HG02981 (cell line): ENCODE measurements around the gene NABP1.

Source experiments
- ATAC-seq: cut with Tn5 transposase; IDR thresholded peaks from one replicate; pipeline ENCODE4 v1.9.1; 2021; ENCODE audit warnings: mild to moderate bottlenecking, moderate library complexity; ENCODE audit not compliant: unreplicated experiment

The NABP1 gene

GRCh38 chr2:191678437-191679100, 633 bp downstream of the NABP1 start:
- peak; percentile 11 for ATAC-seq

- ATAC-seq = peak; percentile 20
Measured at GRCh38 chr2:191679818-191680600, 2.1 kb downstream of the NABP1 start.

- ATAC-seq = no peak
Measured at GRCh38 chr2:191680639-191681038, 2.7 kb downstream of the NABP1 start.

- no peak for ATAC-seq
Measured at GRCh38 chr2:191682126-191682525, 4.2 kb downstream of the NABP1 start.

- ATAC-seq = no peak
Measured at GRCh38 chr2:191686066-191686465, 8.1 kb downstream of the NABP1 start.

GRCh38 chr2:191686729-191687128, 8.8 kb downstream of the NABP1 start:
- ATAC-seq = no peak

GRCh38 chr2:191687867-191688266, 9.9 kb downstream of the NABP1 start:
- ATAC-seq = no peak

- no peak for ATAC-seq
Measured at GRCh38 chr2:191688934-191689695, 11.2 kb downstream of the NABP1 start.

- no peak for ATAC-seq
Measured at GRCh38 chr2:191690327-191690726, 12.4 kb downstream of the NABP1 start.

- peak; percentile 81 for ATAC-seq
Measured at GRCh38 chr2:191691016-191691735, 13.2 kb downstream of the NABP1 start.

GRCh38 chr2:191691898-191692297, 14.0 kb downstream of the NABP1 start:
- no peak for ATAC-seq

GRCh38 chr2:191692502-191693115, 14.7 kb downstream of the NABP1 start:
- ATAC-seq = no peak

- no peak for ATAC-seq
Measured at GRCh38 chr2:191693166-191693565, 15.2 kb downstream of the NABP1 start.

GRCh38 chr2:191693778-191694177, 15.8 kb downstream of the NABP1 start:
- peak; percentile 45 for ATAC-seq

- ATAC-seq = no peak
Measured at GRCh38 chr2:191696001-191696400, 18.1 kb downstream of the NABP1 start.

- no peak for ATAC-seq
Measured at GRCh38 chr2:191696966-191697365, 19.0 kb downstream of the NABP1 start.

GRCh38 chr2:191697870-191698269, 19.9 kb downstream of the NABP1 start:
- no peak for ATAC-seq

GRCh38 chr2:191699341-191699945, 21.5 kb downstream of the NABP1 start:
- no peak for ATAC-seq

- no peak for ATAC-seq
Measured at GRCh38 chr2:191701029-191701428, 23.1 kb downstream of the NABP1 start.

- ATAC-seq = no peak
Measured at GRCh38 chr2:191701696-191702095, 23.8 kb downstream of the NABP1 start.
